ENCODE results near the gene DOCK11. TPM values are rescaled to one million over a fixed set of nuclear protein-coding genes. Genes with fewer than 3 reads are reported as not detected.

DOCK11 gene
- total and polyA plus RNA-seq, 9 of the 15 experiments (the other 6 are each of a cell fraction or from before 2014, with no cell fraction given), result 41.8 to 77.8 (median 50.9) TPM

DNA sequence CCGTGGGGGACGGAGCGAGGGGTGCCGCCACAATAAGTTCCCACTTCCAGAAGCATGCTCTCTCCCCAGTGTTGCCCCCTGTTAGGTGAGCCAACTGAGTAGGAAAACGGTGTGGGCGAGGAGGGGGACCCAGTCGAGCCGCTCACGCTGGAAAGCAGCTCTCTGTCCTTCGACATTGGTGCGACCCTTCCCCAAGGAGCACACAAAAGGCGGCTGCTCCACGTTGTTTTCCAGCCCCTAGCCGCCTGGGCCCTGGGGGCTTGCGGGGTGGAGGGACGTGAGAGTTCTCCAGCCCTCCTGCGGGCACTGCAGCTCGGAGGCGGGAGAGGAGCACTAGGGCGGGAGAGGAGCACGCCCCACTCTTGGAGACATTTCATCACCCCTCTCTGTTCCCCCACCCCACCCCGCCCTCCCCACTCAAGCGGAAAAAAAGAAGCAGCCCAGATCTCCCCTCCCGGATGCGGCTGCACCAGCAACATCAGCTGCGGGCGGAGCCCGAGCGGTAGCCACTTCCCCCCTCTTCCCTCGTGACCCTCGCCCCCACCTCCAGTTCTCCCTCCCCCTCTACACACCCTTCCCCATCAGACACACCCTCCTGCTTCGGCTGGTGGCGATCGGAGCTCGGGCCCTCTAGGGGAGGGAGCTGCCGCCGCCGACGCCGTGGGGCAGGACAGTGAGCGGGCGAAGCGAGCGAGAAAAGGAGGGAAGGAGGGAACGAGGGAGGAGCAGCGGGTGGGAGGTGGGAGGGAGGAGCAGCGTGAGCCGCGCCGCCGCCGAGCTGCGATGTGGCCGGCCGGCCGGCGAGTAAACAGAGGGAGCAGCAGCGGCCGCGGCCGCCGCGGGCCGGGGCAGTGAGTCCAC is at the start of gene DOCK11 (continued):
- TF ChIP-seq BRF2 (IDR thresholded peaks at IDR 0.05; ENCODE audit: borderline replicate concordance, insufficient read depth, insufficient read length) (no peak), PHF8 (IDR thresholded peaks at IDR 0.05; ENCODE audit: borderline replicate concordance, low read length) (peak; percentile 39; the same call in 1 of the 2 replicates), FIP1L1 (IDR thresholded peaks at IDR 0.05; ENCODE audit: low read depth, low read length, poor library complexity, severe bottlenecking) (no peak), CEBPG (CRISPR knock-in tag; IDR thresholded peaks at IDR 0.05) (no peak), CEBPG (tag; conservative IDR thresholded peaks at IDR 0.05 in 1 of 2, IDR thresholded peaks at IDR 0.05 in 1 of 2) (peak; percentile 55 to 63; a peak in 3 of 4 replicates), TRIM28 (IDR thresholded peaks at IDR 0.05) (no peak), ZNF175 (CRISPR knock-in tag; IDR thresholded peaks at IDR 0.05; ENCODE audit: low read depth) (no peak), MGA (IDR thresholded peaks at IDR 0.05) (peak; percentile 67), NBN (IDR thresholded peaks at IDR 0.05; ENCODE audit: low read depth) (0 out of 2 replicates have a peak, but pooled peaks have one; percentile 40), MCM3 (IDR thresholded peaks at IDR 0.05) (no peak), ZNF589 (CRISPR knock-in tag; IDR thresholded peaks at IDR 0.05; ENCODE audit: low read depth) (peak; percentile 69; the same call in 1 of the 2 replicates), MTA2 (IDR thresholded peaks at IDR 0.05; ENCODE audit: low read depth) (no peak), ZFX (CRISPR knock-in tag; IDR thresholded peaks at IDR 0.05) (peak; percentile 56; the same call in 1 of the 2 replicates), NR1H2 (CRISPR knock-in tag; IDR thresholded peaks at IDR 0.05) (no peak), RNF2 (IDR thresholded peaks at IDR 0.05) (peak; percentile 67; the same call in 1 of the 2 replicates), ZNF561 (CRISPR knock-in tag; conservative IDR thresholded peaks at IDR 0.05) (no peak)
